ENCODE measurements around the gene PCNA. TPM values are rescaled to one million over a fixed set of nuclear protein-coding genes. Genes with fewer than 3 reads are reported as not detected.
A peak's percentile ranks its signal among the peaks of the same experiment; 100 is the strongest.

The PCNA gene
- total RNA-seq, 1 donor from 2014 or later, result 44.3 TPM

DNA sequence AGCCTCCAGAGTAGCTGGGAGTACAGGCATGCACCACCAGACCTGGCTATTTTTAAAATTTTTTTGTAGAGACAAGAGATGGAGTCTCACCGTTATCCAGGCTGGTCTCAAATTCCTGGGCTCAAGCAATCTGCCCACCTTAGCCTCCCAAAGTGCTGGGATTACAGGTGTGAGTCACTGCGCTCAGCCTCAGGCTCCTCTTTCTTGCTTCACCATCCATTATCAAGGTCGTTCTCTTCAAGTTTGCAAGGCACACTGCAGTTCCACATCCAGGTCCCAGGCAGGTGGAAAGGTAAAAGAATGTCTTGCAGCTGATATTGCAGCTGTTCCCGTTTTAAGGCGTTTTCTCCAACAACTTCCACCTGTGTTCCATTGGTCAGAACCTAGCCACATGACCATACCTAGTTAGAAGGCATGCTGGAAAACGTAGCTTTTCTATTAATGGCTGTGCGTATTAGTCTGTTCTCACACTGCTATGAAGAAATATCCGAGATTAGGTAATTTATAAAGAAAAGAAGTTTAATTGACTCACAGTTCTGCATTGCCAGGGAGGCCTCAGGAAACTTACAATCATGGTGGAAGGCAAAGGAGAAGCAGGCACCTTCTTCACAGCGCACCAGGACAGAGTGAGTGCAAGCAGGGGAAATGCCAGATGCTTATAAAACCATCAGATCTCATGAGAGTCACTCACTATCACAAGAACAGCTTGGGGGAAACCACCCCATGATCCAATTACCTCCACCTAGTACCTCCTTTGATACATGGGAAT lies 51.7 kb downstream of the PCNA start:
- DNase-seq, result no peak
- ATAC-seq, result no peak
- H3K36me3 ChIP-seq, result no peaks in the 10 kb centered on the region
- H3K4me3 ChIP-seq, result no peak overlapping the region
- intact Hi-C loops (cut with DNase I), result no loop called here
- H3K4me1 ChIP-seq, result peaks cover 3% of the 10 kb centered on the region
- H3K27ac ChIP-seq, result no peak overlapping the region
- H3K27me3 ChIP-seq, result no peaks in the 10 kb centered on the region
- no peak for TF ChIP-seq CTCF (IDR thresholded peaks at IDR 0.05)
- H3K9me3 ChIP-seq, result no peaks in the 10 kb centered on the region

DNA sequence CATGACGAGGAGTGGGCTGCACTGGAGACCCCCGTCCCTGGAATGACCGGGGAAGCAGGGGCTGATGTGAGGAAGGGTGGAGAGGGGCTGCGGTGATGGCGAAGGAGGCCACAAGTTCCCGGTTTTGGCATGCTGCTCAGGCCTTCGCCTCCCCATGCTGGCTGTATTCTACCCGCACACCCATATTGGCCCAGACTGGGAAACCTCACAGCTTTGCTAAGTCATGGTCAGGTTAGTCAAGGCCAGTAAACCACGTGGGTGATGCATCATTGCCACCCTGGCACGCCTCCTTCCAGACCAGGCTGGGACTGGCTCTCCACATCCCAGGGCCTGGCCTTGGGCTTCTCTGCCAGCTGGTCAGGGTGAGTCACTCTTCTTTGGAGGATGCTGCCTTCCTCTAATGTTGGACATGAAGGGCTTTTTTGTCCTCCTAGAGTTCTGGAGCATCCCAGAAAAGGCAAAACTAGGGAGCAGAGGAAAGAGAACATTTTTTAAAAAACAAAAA lies 53.8 kb downstream of the PCNA start:
- no peak for TF ChIP-seq CTCF (IDR thresholded peaks at IDR 0.05)
- Histone ChIP-seq H3K9me3 (no peaks in the 10 kb centered on the region), H3K4me3 (no peak overlapping the region), H3K4me1 (no peaks in the 10 kb centered on the region), H3K27ac (peak overlapping the region; percentile 60), H3K27me3 (no peaks in the 10 kb centered on the region), H3K36me3 (no peaks in the 10 kb centered on the region)
- intact Hi-C loops (cut with DNase I), result no loop called here
- ATAC-seq (peak; percentile 93), DNase-seq (peak; percentile 78)

- DNase-seq, result no peak
Observed at GRCh38 chr20:5065166-5065878, 54.4 kb downstream of the PCNA start.

More at GRCh38 chr20:5065166-5065878, 54.4 kb downstream of the PCNA start:
- Histone ChIP-seq H3K4me3 (no peak overlapping the region), H3K27me3 (no peaks in the 10 kb centered on the region), H3K27ac (peak overlapping the region; percentile 60), H3K4me1 (no peaks in the 10 kb centered on the region), H3K9me3 (no peaks in the 10 kb centered on the region), H3K36me3 (no peaks in the 10 kb centered on the region)
- TF ChIP-seq CTCF (IDR thresholded peaks at IDR 0.05), result no peak
- peak; percentile 78 for ATAC-seq
- intact Hi-C loops (cut with DNase I), result no loop called here

Other genes with a start within 250 kb of the PCNA start
- 26.2 TPM for gene SLC23A2, start 118.4 kb downstream of the PCNA start, total RNA-seq
- gene TMEM230, start 6.9 kb downstream of the PCNA start, total RNA-seq, result 105 TPM
- 65.0 TPM for gene CDS2, start 7.0 kb upstream of the PCNA start, total RNA-seq
- gene PROKR2, start 197.0 kb upstream of the PCNA start, total RNA-seq, result not detected